ENCODE measurements around the gene TMOD2. TPM values are rescaled to one million over a fixed set of nuclear protein-coding genes. Genes with fewer than 3 reads are reported as not detected.

Gene TMOD2
- 1.2 to 1.8 TPM (median 1.6 TPM) in 5 replicates for total RNA-seq (2022; extraction: Qiagen RNA extraction; ENCODE audit: low read depth)

GRCh38 chr15:51750792-51751696, at the start of gene TMOD2:
Gene TMOD2, plus strand, starts transcription at chr15:51751597. Its CDS starts 14,845 bp downstream, at chr15:51766442.

GRCh38 chr15:51737522-51738305, 13.7 kb upstream of the TMOD2 start, which contains the start of gene LYSMD2:
Gene LYSMD2, minus strand, starts transcription at chr15:51737655. Its CDS starts 33 bp downstream, at chr15:51737622.

GRCh38 chr15:51829376-51830275, 78.2 kb downstream of the TMOD2 start, which contains the start of gene TMOD3:
Gene TMOD3, plus strand, starts transcription at chr15:51829653. Its CDS starts 33,232 bp downstream, at chr15:51862885.

Other genes with a start within 250 kb of the TMOD2 start
- gene DMXL2, start 128.8 kb upstream of the TMOD2 start, total RNA-seq (2022; extraction: Qiagen RNA extraction; ENCODE audit: low read depth): 18.7 to 20.7 TPM (median 19.9 TPM) in 5 replicates
- 0.05 TPM in 1 of 5 replicates, not detected in the others for gene SCG3, start 70.1 kb upstream of the TMOD2 start, total RNA-seq (2022; extraction: Qiagen RNA extraction; ENCODE audit: low read depth)
- 24.5 to 29.9 TPM (median 24.9 TPM) in 5 replicates for gene LYSMD2, start 13.9 kb upstream of the TMOD2 start, total RNA-seq (2022; extraction: Qiagen RNA extraction; ENCODE audit: low read depth)
- gene TMOD3, start 78.1 kb downstream of the TMOD2 start, total RNA-seq (2022; extraction: Qiagen RNA extraction; ENCODE audit: low read depth): 39.3 to 66.7 TPM (median 49.9 TPM) in 5 replicates
- 49.6 to 77.0 TPM (median 51.6 TPM) in 5 replicates for gene LEO1, start 220.2 kb downstream of the TMOD2 start, total RNA-seq (2022; extraction: Qiagen RNA extraction; ENCODE audit: low read depth)

All from A549 treated with CpdA at 1 μM for 4 hours (cell line).